IMR-90 (cell line): Measurements from ENCODE around the gene NOL8. TPM values are rescaled to one million over a fixed set of nuclear protein-coding genes. Genes with fewer than 3 reads are reported as not detected.

Source experiments
- ATAC-seq: fragments of 200-7000 bp; cut with Tn5 transposase; 2 replicates; pipeline ENCODE4 v1.9.1; 2020; ENCODE audit warnings: low read depth, mild to moderate bottlenecking, moderate library complexity
- BruUV-seq: library from RNA; stranded (reverse); fragments of 400-500 nt; replicated peaks from 2 replicates; lab custom pipeline; 2021; lab: Mats Ljungman, UMichigan
- CTCF ChIA-PET: fragments of 300-600 bp; formaldehyde crosslinking; extraction: SDS; loops from one replicate; lab custom pipeline; 2021; ENCODE audit warnings: antibody characterized with exemption; lab: Yijun Ruan, JAX
- POLR2A ChIA-PET: fragments of 300-600 bp; sonication (Branson Sonifier 250); formaldehyde crosslinking; loops from one replicate; lab custom pipeline; 2022; ENCODE audit warnings: antibody characterized with exemption; ENCODE audit not compliant: unreplicated experiment; lab: Charles Lee
- DNase-seq: peaks from one replicate; pipeline ENCODE4 v3.0.0; 2013
- H2AFZ ChIP-seq: replicated peaks from 2 replicates; pipeline ENCODE3; 2013; ENCODE audit warnings: low read length, mild to moderate bottlenecking; ENCODE audit not compliant: poor library complexity
- H2AK5ac ChIP-seq: 2 replicates; pipeline ENCODE4 v1.6.1; 2013; ENCODE audit warnings: low read depth, low read length, inconsistent platforms
- H2AK9ac ChIP-seq: replicated peaks from 2 replicates; pipeline ENCODE3; 2013; ENCODE audit warnings: mild to moderate bottlenecking, low read depth, low read length, moderate library complexity; ENCODE audit not compliant: poor library complexity
- H2BK120ac ChIP-seq: 2 replicates; pipeline ENCODE4 v1.6.1; 2013; ENCODE audit warnings: low read depth, low read length, inconsistent platforms
- H2BK15ac ChIP-seq: 3 replicates; pipeline ENCODE4 v1.6.1; 2013; ENCODE audit warnings: low read depth, low read length, inconsistent platforms
- H2BK20ac ChIP-seq: 2 replicates; pipeline ENCODE4 v1.6.1; 2013; ENCODE audit warnings: low read depth, mild to moderate bottlenecking, inconsistent platforms, low read length, moderate library complexity
- H2BK5ac ChIP-seq: 2 replicates; pipeline ENCODE4 v1.6.1; 2013; ENCODE audit warnings: mild to moderate bottlenecking, low read depth, low read length, inconsistent platforms; ENCODE audit not compliant: poor library complexity, severe bottlenecking
- H3K14ac ChIP-seq: replicated peaks from 2 replicates; pipeline ENCODE4 v1.6.1; 2013; ENCODE audit warnings: low read depth, low read length, inconsistent platforms
- H3K18ac ChIP-seq: 2 replicates; pipeline ENCODE4 v1.6.1; 2013; ENCODE audit warnings: low read depth, low read length, control low read depth
- H3K23ac ChIP-seq: 2 replicates; pipeline ENCODE4 v1.6.1; 2013; ENCODE audit warnings: low read depth, low read length, inconsistent platforms
- H3K27ac ChIP-seq: 2 replicates; pipeline ENCODE4 v1.5.1; 2013; ENCODE audit warnings: mild to moderate bottlenecking, control low read depth, low read length; ENCODE audit not compliant: insufficient read depth
- H3K27me3 ChIP-seq: 2 replicates; pipeline ENCODE4 v1.6.1; 2013; ENCODE audit warnings: low read length; ENCODE audit not compliant: control insufficient read depth, insufficient read depth
- H3K36me3 ChIP-seq: 2 replicates; pipeline ENCODE4 v1.6.1; 2013; ENCODE audit warnings: low read length, mixed read lengths; ENCODE audit not compliant: control insufficient read depth, insufficient read depth
- H3K4ac ChIP-seq: 2 replicates; pipeline ENCODE4 v1.6.1; 2013; ENCODE audit warnings: low read depth, low read length, inconsistent platforms
- H3K4me1 ChIP-seq: 2 replicates; pipeline ENCODE4 v1.6.1; 2013; ENCODE audit warnings: low read length, mixed read lengths; ENCODE audit not compliant: control insufficient read depth, insufficient read depth
- H3K4me2 ChIP-seq: 2 replicates; pipeline ENCODE4 v1.6.1; 2013; ENCODE audit warnings: low read depth, mild to moderate bottlenecking, control low read depth, low read length, moderate library complexity
- H3K4me3 ChIP-seq: 2 replicates; pipeline ENCODE4 v1.5.1; 2013; ENCODE audit warnings: low read depth, mild to moderate bottlenecking, control low read depth, low read length, moderate library complexity; ENCODE audit not compliant: insufficient read depth
- H3K56ac ChIP-seq: 2 replicates; pipeline ENCODE4 v1.6.1; 2013; ENCODE audit warnings: low read length, inconsistent platforms; ENCODE audit not compliant: insufficient read depth; ENCODE audit errors: extremely low read depth
- H3K79me1 ChIP-seq, 2 experiments: 2 replicates each; pipeline ENCODE4 v1.6.1; 2013; ENCODE audit warnings: low read length in 2 of 2, inconsistent platforms in 1 of 2, low read depth in 1 of 2
- H3K9ac ChIP-seq: 2 replicates; pipeline ENCODE4 v1.6.1; 2013; ENCODE audit warnings: low read depth, low read length, control low read depth
- H3K9me1 ChIP-seq: 2 replicates; pipeline ENCODE4 v1.6.1; 2013; ENCODE audit warnings: low read length, inconsistent platforms; ENCODE audit not compliant: insufficient read depth
- H3K9me3 ChIP-seq: 2 replicates; pipeline ENCODE4 v1.6.1; 2013; ENCODE audit warnings: low read length; ENCODE audit not compliant: control insufficient read depth, insufficient read depth
- H4K20me1 ChIP-seq: 2 replicates; pipeline ENCODE4 v1.6.1; 2013; ENCODE audit warnings: low read length, inconsistent platforms; ENCODE audit not compliant: insufficient read depth
- H4K5ac ChIP-seq: 2 replicates; pipeline ENCODE4 v1.6.1; 2013; ENCODE audit warnings: mild to moderate bottlenecking, low read depth, low read length, control low read depth
- H4K8ac ChIP-seq, 2 experiments: 2 replicates each; pipeline ENCODE4 v1.6.1; 2013; ENCODE audit warnings: low read depth in 2 of 2, low read length in 2 of 2, control low read depth in 1 of 2, inconsistent platforms in 1 of 2
- H4K91ac ChIP-seq: 2 replicates; pipeline ENCODE4 v1.6.1; 2013; ENCODE audit warnings: low read depth, low read length, inconsistent platforms; ENCODE audit not compliant: insufficient read depth
- CEBPB ChIP-seq: IDR thresholded peaks from 2 replicates; pipeline ENCODE4 v1.6.1; 2012; ENCODE audit warnings: low read depth, low read length, improper control_type of control experiment
- CHD1 ChIP-seq: IDR thresholded peaks from 2 replicates; pipeline ENCODE4 v1.6.1; 2012; ENCODE audit warnings: low read depth, low read length, improper control_type of control experiment
- WGBS, 2 experiments: methylation state at CpG; one replicate each; pipeline versions ENCODE4 v1.1.5 to v1.1.7; 2013; ENCODE audit warnings: missing lambda C conversion rate in 2 of 2; ENCODE audit not compliant: insufficient read length in 1 of 2; ENCODE audit errors: extremely low coverage in 2 of 2; 5-methylcytosine and 5-hydroxymethylcytosine counted together
- dilution Hi-C: fragments of 300-500 bp; cut with HindIII; formaldehyde crosslinking; loops from one replicate; pipeline ENCODE4 v1.14.3; 2018; ENCODE audit warnings: low sequenced_read_pairs; ENCODE audit not compliant: unreplicated experiment
- in situ Hi-C: fragments of 300-500 bp; cut with MboI; formaldehyde crosslinking; loops from 3 replicates; pipeline ENCODE4 v1.14.3; 2019; ENCODE audit warnings: low sequenced_read_pairs, inconsistent platforms, mixed read lengths
- intact Hi-C: fragments of 100-400 bp; cut with micrococcal nuclease; formaldehyde crosslinking; loops from 2 replicates; pipeline ENCODE4 v1.10.0; 2022
- polyA plus RNA-seq, 3 experiments: library from polyadenylated mRNA; depleted of rRNA; stranded (reverse); fragments of >200 nt; gene quantifications; 2 replicates each; pipeline ENCODE4 v1.2.3, GENCODE V29; 2012; ENCODE audit warnings: low replicate concordance in 1 of 3
- total RNA-seq: library from RNA; depleted of rRNA; stranded (reverse); fragments of >200 nt; gene quantifications from 2 replicates; pipeline ENCODE4 v1.2.3, GENCODE V29; 2012

The NOL8 gene
- total and polyA plus RNA-seq, 2 of the 4 experiments (the other 2 are of a cell fraction), result 10.1 to 18.3 TPM

GRCh38 chr9:92254381-92255337, 70.5 kb downstream of the NOL8 start:
- Histone ChIP-seq H4K8ac (no peak overlapping the region), H2AFZ (no peak overlapping the region), H3K36me3 (peaks cover 73% of the 10 kb centered on the region), H3K27me3 (no peaks in the 10 kb centered on the region), H3K79me1 (peaks cover 24 to 34% of the 10 kb centered on the region in 2 experiments), H3K18ac (no peak overlapping the region), H3K4ac (no peak overlapping the region), H3K4me2 (no peak overlapping the region), H3K23ac (no peak overlapping the region), H3K56ac (no peak overlapping the region), H2AK9ac (no peak overlapping the region), H2BK15ac (no peak overlapping the region), H3K9me3 (no peaks in the 10 kb centered on the region), H2BK20ac (no peak overlapping the region), H2BK120ac (no peak overlapping the region), H2AK5ac (no peak overlapping the region), H4K5ac (no peak overlapping the region), H3K9ac (no peak overlapping the region), H4K20me1 (no peaks in the 10 kb centered on the region), H3K4me3 (no peak overlapping the region), H4K91ac (no peak overlapping the region), H3K14ac (no peak overlapping the region), H3K27ac (no peak overlapping the region), H3K4me1 (no peaks in the 10 kb centered on the region), H2BK5ac (no peak overlapping the region), H3K9me1 (peaks cover 8% of the 10 kb centered on the region; the same call in 1 of the 2 replicates)
- intact Hi-C loops, result no loop called here
- in situ Hi-C loops, result no loop called here
- DNase-seq, result no peak
- WGBS, 2 experiments, result 83% methylated on average over 2 of the region's 19 CpGs; no CpG with 5 or more reads in 1 of the 2 experiments
- ATAC-seq, result no peak
- BruUV-seq, result no TSS peak
- dilution Hi-C loops, result no loop called here
- no peak for TF ChIP-seq CEBPB
- TF ChIP-seq CHD1, result no peak
- CTCF ChIA-PET, result no interaction called here
- POLR2A ChIA-PET, result no interaction called here
